Measurements from ENCODE around the gene PSPN.

PSPN gene

GRCh38 chr19:6334490-6335285, 41.0 kb downstream of the PSPN start:
- no peak overlapping the region for H3K27ac ChIP-seq (ENCODE audit: low read depth, low read length)
- H3K4me3 ChIP-seq (ENCODE audit: low read depth in 1 of 2, low read length in 2 of 2) = no peak overlapping the region
- no peak overlapping the region for H3K9ac ChIP-seq (ENCODE audit: low read length)
- no peaks in the 10 kb centered on the region for H3K4me1 ChIP-seq (ENCODE audit: insufficient read depth, low read length)
- H3K36me3 ChIP-seq (ENCODE audit: insufficient read depth, low read length) = no peaks in the 10 kb centered on the region
- no peaks in the 10 kb centered on the region for H3K27me3 ChIP-seq (ENCODE audit: control insufficient read depth in 1 of 2, insufficient read depth in 2 of 2, low read length in 2 of 2)
- no peaks in the 10 kb centered on the region for H3K9me3 ChIP-seq (ENCODE audit: low read length)

- H3K27ac ChIP-seq (ENCODE audit: low read depth, low read length) = no peak within 1 kb of the TSS
- no peaks in the 10 kb centered on the region for H3K9me3 ChIP-seq (ENCODE audit: low read length)
- H3K27me3 ChIP-seq (ENCODE audit: control insufficient read depth in 1 of 2, insufficient read depth in 2 of 2, low read length in 2 of 2) = no peaks in the 10 kb centered on the region
- H3K4me3 ChIP-seq (ENCODE audit: low read depth in 1 of 2, low read length in 2 of 2) = no peak within 1 kb of the TSS
- H3K36me3 ChIP-seq (ENCODE audit: insufficient read depth, low read length) = no peaks in the 10 kb centered on the region
- no peak within 1 kb of the TSS for H3K9ac ChIP-seq (ENCODE audit: low read length)
- H3K4me1 ChIP-seq (ENCODE audit: insufficient read depth, low read length) = no peaks in the 10 kb centered on the region
Measured at GRCh38 chr19:6333439-6333838, 42.3 kb downstream of the PSPN start, which contains the start of gene ACER1. Gene ACER1 (minus strand): TSS chr19:6333612. CDS start chr19:6333551, 61 bp downstream.

- Histone ChIP-seq H3K27ac (ENCODE audit: low read depth, low read length) (no peak overlapping the region), H3K27me3 (ENCODE audit: control insufficient read depth in 1 of 2, insufficient read depth in 2 of 2, low read length in 2 of 2) (no peaks in the 10 kb centered on the region), H3K36me3 (ENCODE audit: insufficient read depth, low read length) (no peaks in the 10 kb centered on the region), H3K9me3 (ENCODE audit: low read length) (no peaks in the 10 kb centered on the region), H3K4me3 (ENCODE audit: low read depth in 1 of 2, low read length in 2 of 2) (no peak overlapping the region), H3K4me1 (ENCODE audit: insufficient read depth, low read length) (no peaks in the 10 kb centered on the region), H3K9ac (ENCODE audit: low read length) (no peak overlapping the region)
Measured at GRCh38 chr19:6326815-6327214, 48.9 kb downstream of the PSPN start.

GRCh38 chr19:6325614-6326013, 50.1 kb downstream of the PSPN start:
- Histone ChIP-seq H3K27ac (ENCODE audit: low read depth, low read length) (no peak overlapping the region), H3K9ac (ENCODE audit: low read length) (no peak overlapping the region), H3K36me3 (ENCODE audit: insufficient read depth, low read length) (no peaks in the 10 kb centered on the region), H3K4me3 (ENCODE audit: low read depth in 1 of 2, low read length in 2 of 2) (no peak overlapping the region), H3K4me1 (ENCODE audit: insufficient read depth, low read length) (no peaks in the 10 kb centered on the region), H3K27me3 (ENCODE audit: control insufficient read depth in 1 of 2, insufficient read depth in 2 of 2, low read length in 2 of 2) (no peaks in the 10 kb centered on the region), H3K9me3 (ENCODE audit: low read length) (no peaks in the 10 kb centered on the region)
